ENCODE data around the gene CYP24A1. TPM values are rescaled to one million over a fixed set of nuclear protein-coding genes. Genes with fewer than 3 reads are reported as not detected.

The CYP24A1 gene
- total RNA-seq (2014; rRNA removed) (0.81 and 1.2 TPM in 2 replicates), Bru-seq, nascent RNA (percentile 22 among the genes with signal in this experiment), BruChase-seq, experiment 1, labeled RNA remaining after a 6-hour chase (percentile 19 among the genes with signal in this experiment), BruChase-seq, experiment 2, labeled RNA remaining after a 2-hour chase (percentile 13 among the genes with signal in this experiment)
- long read RNA-seq, partial matches to known transcripts = 0 of 1 reads
- long read RNA-seq, other reads (novel, unspliced or antisense) = 1 of 1 reads

GRCh38 chr20:54173653-54174456 lies at the start of gene CYP24A1:
TSS of gene CYP24A1 (minus strand) at chr20:54173986. CDS start at chr20:54173579, 407 bp downstream.
- TF ChIP-seq EZH2 (IDR thresholded peaks at IDR 0.05; ENCODE audit: low read length, unreplicated experiment) (no peak), EZH2phosphoT487 (IDR thresholded peaks at IDR 0.05; ENCODE audit: borderline replicate concordance, low read length) (no peak), CTCF (conservative IDR thresholded peaks at IDR 0.05; ENCODE audit: low read depth, low read length) (no peak)
- intact Hi-C loops (cut with micrococcal nuclease) = no loop called here
- Histone ChIP-seq H2AFZ (ENCODE audit: low read length) (peak within 1 kb of the TSS; percentile 77), H3K27ac (ENCODE audit: low read length) (no peak within 1 kb of the TSS), H4K20me1 (ENCODE audit: low read length) (no peaks in the 10 kb centered on the region), H3K4me2 (ENCODE audit: low read length) (peak within 1 kb of the TSS; percentile 87), H3F3A (ENCODE audit: low read length, unreplicated experiment) (no peaks in the 10 kb centered on the region), H3K4me1 (ENCODE audit: insufficient read depth, low read length) (peaks cover 45% of the 10 kb centered on the region), H3K27me3 (ENCODE audit: low read length) (no peaks in the 10 kb centered on the region), H3K79me2 (ENCODE audit: low read length) (no peaks in the 10 kb centered on the region), H3K9me2 (replicated peaks; ENCODE audit: low read length) (no peaks in the 10 kb centered on the region), H3K4me3 (ENCODE audit: low read length) (peak within 1 kb of the TSS; percentile 52), H3K9ac (ENCODE audit: low read length) (no peak within 1 kb of the TSS), H3K9me3 (ENCODE audit: low read length) (no peaks in the 10 kb centered on the region), H3K36me3 (ENCODE audit: low read depth, low read length) (no peaks in the 10 kb centered on the region)
- no TSS peak for BruUV-seq (replicated peaks)
- peak; percentile 39 for DNase-seq
- POLR2A ChIA-PET (ENCODE audit: unreplicated experiment) = no interaction called here
- no peak for ATAC-seq
- CTCF ChIA-PET = no interaction called here

- Histone ChIP-seq H3K4me2 (ENCODE audit: low read length) (no peak overlapping the region), H3K9me3 (ENCODE audit: low read length) (no peaks in the 10 kb centered on the region), H3F3A (ENCODE audit: low read length, unreplicated experiment) (no peaks in the 10 kb centered on the region), H3K9me2 (replicated peaks; ENCODE audit: low read length) (no peaks in the 10 kb centered on the region), H3K9ac (ENCODE audit: low read length) (no peak overlapping the region), H4K20me1 (ENCODE audit: low read length) (no peaks in the 10 kb centered on the region), H3K4me3 (ENCODE audit: low read length) (no peak overlapping the region), H3K36me3 (ENCODE audit: low read depth, low read length) (no peaks in the 10 kb centered on the region; the same call in 1 of the 2 replicates), H3K79me2 (ENCODE audit: low read length) (no peaks in the 10 kb centered on the region), H3K27me3 (ENCODE audit: low read length) (no peaks in the 10 kb centered on the region), H3K27ac (ENCODE audit: low read length) (no peak overlapping the region), H2AFZ (ENCODE audit: low read length) (no peak overlapping the region), H3K4me1 (ENCODE audit: insufficient read depth, low read length) (no peaks in the 10 kb centered on the region)
- ChIA-PET CTCF (no interaction called here), POLR2A (ENCODE audit: unreplicated experiment) (no interaction called here)
- intact Hi-C loops (cut with micrococcal nuclease) = no loop called here
- TF ChIP-seq EZH2 (IDR thresholded peaks at IDR 0.05; ENCODE audit: low read length, unreplicated experiment) = no peak
- no peak for TF ChIP-seq EZH2phosphoT487 (IDR thresholded peaks at IDR 0.05; ENCODE audit: borderline replicate concordance, low read length)
- no peak for TF ChIP-seq CTCF (conservative IDR thresholded peaks at IDR 0.05; ENCODE audit: low read depth, low read length)
- no TSS peak for BruUV-seq (replicated peaks)
- ATAC-seq (no peak), DNase-seq (no peak)
Measured at GRCh38 chr20:54223285-54223684, 49.5 kb upstream of the CYP24A1 start.

Measured in PC-3 (cell line).